ENCODE data around the gene SSH2.

The SSH2 gene

DNA sequence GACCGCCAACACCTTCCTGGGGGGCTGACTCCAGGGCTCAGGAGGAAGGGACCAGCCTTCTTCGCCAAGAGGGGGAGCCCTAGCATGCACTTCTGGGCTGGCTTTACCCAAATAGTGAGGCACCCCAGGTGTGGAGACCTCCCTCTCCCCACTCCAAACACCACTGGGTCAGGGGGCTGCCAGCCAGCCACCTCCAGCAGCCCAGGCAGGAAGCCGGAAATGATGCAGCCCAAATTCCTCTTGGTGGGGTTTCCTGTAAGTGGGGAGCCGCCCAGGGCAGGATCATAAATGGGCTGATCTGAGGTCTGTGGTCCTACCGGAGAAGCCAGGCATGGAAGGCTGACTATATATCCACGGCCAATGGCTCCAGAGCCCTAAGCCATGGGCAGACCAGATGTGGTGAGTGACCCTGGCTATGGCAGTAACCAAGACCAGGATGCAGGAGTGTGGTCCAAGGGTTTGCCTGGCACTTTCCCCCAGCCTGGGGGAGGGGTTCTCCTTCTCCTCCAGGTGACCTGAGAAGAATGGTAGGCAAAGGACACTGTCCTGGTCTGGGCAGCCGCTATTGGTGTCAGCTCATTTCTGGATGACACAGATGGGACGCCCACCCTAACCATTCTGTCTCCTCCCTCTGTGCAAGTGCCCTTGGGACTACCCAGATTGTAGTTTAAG, 344.8 kb downstream of the SSH2 start:
- DNase-seq: no peak

DNA sequence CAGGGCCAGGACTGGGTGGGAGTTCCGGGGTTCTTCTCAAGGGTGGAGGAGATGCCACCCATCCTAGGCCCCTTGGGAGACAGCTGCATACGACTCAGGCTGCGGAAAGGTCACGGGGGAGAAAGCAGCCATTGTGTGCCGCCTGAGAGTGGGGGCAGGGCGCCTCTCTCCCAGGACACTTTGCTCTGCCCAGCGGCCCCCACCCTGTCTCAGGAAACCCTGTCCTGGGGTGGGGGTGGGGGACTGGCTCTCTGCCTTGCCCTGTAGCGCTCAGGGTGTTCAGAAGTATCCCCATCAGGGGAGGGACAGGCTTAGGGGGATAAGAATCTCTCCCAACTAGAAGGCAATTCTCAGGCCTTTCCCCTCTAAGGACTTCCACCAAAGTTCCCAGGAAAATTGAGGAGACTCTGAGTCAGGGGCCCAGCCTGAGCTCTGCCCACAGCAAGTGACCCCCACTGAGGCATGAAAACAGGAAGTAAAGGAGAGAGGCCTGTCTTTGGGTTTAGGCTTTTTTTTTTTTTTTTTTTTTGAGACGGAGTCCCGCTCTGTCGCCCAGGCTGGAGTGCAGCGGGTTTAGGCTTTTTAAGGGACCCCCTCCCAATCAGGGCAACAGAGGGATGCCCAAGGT, 345.5 kb downstream of the SSH2 start:
- no peak for DNase-seq

DNA sequence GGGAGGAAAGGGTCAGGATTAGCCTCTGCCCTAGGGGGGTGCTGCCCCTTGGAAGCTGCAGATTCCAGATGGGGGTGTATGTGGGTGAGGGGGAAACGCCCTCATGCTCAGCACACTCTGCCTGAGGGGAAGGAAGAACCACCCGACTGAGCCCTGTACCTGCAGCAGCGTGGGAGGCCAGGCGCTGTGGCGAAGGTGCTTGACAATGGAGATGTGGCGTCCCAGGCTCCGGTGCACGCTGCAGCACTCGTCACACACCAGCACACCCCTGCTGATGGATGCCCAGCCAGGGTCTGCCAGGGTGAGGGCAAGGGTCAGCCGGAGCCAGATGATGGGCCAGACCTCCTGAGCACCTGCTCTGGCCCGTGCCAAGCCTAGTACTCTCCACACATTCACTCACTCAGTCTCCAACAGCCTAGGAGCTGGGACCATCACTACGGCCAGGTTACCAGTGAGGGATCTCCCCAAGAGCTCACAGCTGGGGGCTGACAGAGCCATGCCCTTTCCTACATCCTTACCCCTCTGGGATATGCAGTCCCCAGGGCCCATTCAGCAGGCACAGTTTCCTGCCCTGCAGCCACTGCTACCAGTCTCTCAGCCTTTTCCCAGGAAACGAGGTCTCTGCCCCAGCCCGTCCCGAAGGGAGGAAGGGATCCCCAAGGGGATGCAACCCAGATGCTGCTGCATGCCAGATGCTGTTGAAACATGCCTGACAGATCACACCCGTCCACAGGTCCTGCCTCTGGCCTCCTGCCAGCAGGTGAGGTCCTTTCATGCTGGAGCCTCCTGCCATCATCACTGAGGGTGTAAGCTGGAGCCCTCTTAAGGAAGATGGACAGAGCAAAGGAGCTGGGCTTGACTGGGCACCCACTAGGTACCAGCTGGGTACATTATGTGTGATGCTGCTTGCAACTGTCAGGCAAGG, 346.4 kb downstream of the SSH2 start:
- no peak for DNase-seq

DNA sequence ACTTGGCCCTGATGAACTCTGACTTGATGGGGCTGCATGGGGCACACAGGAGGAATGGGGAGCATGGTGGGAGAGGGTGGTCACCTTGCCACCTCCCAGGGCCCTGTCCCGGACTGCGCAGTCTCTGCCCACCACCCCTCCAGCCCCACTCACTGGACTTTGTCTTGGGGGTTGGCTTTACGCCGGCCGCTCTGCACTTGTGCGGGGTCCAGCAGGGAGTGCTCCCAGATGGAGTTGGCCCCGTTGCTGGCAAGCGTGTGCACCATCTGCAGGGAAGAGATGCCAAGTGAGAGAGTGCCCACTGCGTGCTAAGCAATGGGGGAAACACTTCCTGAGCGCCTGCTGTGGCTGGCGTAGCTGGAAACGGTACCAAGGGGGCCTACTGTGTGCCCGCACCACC, 347.3 kb downstream of the SSH2 start:
- no peak for DNase-seq

DNA sequence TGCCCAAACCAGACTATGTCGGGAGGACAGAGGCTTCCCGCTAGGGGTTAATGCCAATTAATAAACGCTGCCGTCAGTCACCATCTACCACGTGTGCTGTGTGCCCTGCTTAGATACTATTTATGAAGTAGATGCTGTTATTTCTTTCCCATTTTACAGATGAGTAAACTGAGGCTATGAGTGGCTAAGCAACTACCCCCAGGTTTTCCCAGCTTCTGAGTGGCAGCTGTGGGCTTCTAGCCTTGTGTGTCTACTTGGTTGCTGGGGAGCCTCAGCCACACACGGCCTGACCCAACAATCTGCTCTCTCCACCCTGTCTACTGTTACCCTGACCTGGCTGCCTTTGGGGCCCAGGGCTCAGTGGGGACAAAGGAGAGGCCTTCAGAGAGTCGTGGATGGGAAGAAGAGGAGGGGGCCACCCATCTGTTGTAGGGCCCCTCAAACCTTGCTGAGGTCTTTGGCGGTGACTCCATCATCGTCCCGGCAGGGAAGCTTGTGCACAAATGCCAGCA, 347.7 kb downstream of the SSH2 start:
- no peak for DNase-seq

DNA sequence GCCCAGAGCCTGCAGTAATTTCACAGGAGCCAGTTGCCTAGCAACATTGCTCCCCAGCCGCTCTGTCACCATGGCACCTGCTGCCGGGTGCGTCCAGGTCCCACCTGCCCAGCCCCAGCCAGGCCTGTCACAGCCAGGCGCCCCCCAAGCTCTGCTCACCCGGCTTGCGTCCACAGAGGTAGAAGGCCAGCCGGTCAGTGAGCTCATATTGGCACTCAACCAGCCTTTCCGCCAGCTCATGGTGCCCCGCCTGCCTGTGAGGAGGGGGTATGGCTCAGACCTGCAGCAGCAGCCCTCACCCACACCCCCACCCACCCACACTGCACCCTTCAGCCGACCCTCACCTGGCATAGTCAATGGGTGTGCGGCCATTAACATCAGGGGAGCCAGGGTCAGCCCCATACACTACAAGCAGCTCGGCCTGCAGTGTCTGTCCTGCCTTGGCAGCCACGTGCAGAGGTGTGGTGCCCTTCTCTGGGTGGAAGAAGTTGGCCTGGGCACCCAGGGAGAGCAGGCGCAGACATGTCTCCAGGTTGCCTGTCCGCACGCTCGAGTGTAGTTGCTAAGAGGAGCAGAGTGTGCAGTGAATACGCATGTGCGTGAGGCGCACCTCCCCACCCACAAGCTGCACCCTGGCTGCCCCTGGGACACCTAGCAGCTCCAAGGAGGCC, 348.3 kb downstream of the SSH2 start:
- DNase-seq: no peak

DNA sequence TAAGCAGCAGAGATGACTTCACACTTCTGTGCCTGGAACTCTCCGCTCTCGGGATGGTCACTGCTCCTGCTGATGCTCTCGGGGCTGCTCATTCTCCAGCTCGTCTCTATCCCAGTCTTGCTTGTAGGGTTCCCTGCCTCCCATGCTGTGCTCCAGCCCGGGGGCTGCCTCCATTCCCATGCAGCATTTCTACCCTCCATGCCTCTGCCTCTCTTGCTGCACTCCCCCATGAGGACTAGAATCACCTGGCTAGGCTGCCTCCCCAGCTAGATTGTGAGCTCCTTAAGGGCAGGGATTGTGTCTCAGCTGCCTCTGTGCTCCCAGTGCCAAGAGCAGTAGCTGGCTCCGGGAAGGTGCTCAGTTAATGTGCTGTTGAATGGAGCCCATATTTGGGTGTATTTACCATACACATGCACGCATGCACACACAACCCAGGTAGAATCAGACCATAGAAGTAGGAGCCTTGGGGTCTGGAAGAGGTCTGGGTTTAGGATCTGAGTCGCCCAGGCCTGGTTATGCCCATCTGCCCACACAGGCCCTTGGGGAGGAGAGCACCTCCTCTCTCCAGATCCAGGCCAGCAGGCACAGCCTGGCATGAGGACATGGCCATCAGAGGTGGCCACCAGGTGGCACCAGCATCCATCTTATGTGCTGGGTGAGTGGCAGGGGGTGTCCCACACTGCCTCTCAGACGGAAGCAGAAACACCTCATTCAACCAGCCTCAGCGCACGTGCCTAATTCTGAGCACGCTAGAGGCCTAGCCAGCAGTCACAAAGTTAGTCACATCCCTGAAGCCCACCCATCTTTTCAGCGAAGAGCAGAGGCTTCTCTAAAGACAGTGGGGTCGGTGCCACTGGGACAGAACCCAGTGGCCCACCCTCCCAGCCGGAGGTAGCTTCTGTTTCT, 349.9 kb downstream of the SSH2 start:
- DNase-seq: peak; percentile 65

DNA sequence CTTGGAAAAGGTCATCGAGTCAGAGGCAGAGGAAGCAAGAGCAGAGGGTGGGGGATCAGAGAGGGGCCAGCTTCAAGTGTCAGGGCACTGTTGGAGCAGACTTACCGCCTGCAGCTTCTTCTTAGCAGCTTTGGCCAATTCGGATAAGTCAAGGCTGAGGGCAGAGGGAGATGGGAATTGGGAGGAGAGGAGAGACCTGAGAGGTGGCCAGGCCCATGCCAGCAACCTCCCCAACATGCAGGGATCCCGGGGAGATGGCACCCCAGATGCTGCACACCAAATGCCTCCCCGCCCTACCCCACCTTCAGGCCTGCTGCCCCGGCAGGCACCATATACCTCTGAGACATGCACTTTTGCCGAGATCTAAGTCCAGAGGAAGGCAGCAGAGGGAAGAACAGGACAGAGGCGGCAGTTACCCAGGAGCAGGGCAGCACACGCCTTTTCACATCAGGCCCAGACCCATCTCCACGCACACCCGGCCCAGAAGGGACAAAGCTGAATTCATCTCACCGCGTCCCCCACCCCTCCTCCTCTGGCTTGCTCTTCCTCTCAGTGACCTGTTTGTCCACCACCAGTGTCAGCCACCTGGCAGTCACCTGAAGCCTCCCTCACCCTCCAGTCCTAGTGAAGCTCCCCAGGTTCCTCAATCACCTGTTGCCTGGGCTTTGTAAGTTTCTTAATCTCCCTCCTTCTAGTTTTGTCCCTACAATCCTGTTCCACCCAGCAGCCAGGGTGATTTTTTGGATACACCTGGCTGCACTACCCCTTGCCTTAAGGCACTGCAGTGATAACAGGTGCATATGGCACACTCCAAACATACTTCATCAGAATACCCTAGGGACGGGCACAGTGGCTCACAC, 351.2 kb downstream of the SSH2 start:
- no peak for DNase-seq

DNA sequence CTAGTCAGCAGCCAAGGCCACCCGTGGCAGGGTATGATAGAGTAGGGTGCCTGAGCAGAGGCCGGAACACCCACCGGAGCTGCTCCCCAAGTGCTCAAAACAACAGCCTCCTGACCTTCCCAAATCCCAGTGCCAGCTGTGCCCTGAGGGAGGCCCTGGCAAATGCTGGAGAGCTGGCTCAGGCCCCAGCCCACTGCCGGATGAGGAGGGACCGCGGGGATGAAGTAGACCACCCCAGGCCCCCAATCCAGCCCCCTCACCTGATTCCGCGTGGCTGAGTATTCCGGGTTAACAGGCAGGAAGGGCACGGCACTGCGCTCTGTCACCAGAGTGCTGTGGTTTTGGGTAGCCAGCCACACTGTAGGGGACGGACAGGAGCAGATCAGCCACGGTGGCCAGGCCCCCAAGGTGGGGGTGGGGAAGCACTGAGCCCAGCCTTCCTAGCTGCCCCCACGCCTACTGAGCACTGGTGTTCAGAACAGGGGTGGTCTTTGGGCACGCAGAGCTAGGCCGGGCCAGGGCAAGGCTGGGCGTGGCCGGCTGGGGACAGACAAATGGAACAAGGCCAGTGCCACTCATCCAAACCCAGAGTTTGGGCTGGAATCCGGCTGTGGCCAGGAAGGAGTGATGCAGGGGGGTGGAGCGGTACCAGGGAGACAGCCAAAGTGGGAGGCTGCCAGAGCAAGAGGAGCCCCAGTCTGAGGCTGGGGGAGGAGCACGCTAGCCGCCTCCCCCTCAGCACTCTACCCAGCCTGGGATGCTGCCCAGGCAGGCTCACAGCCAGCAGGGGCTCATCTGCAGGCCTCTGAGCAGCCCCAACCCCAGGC, 352.4 kb downstream of the SSH2 start:
- no peak for DNase-seq

DNA sequence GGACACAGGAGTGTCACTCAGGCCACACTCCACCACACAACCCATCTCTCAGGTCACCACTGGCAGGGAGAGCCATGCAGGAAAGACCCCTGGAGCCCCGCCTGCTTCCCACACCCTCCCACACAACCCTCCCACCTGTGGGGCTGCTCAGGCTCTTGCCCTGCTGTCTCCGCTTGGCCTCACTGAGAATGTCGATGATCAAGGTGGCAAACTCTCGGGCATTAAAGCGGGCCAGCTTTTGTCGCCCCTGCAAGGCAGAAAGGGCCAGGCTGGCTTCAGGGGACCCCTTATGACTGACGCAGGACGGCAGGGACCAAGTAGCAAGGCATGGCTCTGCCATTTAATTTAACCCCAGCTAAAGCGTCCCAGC, 353.0 kb downstream of the SSH2 start:
- DNase-seq: no peak

DNA sequence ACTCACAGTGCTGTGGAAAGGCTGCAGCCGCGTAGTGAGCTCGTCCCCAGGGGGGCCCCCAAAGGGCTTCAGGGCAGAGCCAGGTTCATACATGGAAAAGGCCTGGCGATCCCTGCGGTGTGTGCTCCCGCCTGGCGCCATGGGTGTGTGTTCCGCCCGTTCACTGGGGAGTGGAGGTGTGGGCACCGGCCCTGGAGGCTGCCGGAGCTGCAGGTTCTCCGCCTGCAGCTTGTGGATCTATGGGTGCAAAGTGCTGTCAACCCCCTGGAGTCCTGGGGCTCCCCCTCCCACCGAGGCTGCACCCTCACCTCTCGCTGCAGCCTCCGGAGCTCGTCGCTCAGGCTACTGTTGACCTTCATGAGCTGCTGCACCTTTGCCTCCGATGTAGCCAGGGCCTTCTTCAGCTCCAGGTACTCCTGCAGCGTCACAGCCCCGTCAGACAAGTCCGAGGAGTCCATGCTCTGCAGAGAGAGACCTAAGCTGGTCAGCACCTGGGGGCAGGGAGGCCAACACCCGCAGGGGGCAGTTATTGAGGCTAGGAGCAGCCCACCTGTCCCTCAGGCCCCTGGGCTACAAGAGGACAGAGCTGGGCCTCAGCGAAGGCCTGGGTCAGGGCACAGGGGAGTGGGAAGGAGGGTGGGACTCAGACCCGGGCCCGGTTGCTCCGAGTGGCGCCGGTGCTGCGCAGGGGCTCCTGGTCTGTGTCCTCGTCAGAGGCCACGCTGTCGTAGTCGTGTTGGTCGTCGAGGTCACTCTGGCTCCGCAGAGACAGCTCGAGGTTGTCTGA, 353.6 kb downstream of the SSH2 start:
- DNase-seq: no peak
